Liver (tissue), 3 donors: ENCODE data around the gene CATSPER3.

Experiments used
- EGR1 ChIP-seq, 2 donors: IDR thresholded peaks; 2 replicates each; pipeline ENCODE4 v1.6.1; 2016 to 2018; ENCODE audit warnings: antibody characterized with exemption in 2 of 2, low read depth in 2 of 2
- SP1 ChIP-seq: IDR thresholded peaks from 2 replicates; pipeline ENCODE4 v1.6.1; 2018; ENCODE audit warnings: antibody characterized with exemption, mild to moderate bottlenecking
- TF ChIP-seq, protein P1 (sequence below): IDR thresholded peaks from 2 replicates; pipeline ENCODE4 v1.6.1; 2016; ENCODE audit warnings: antibody characterized with exemption
- TF ChIP-seq, protein P2 (sequence below): IDR thresholded peaks from 2 replicates; pipeline ENCODE4 v1.6.1; 2016; ENCODE audit warnings: antibody characterized with exemption
- TF ChIP-seq, protein P3 (sequence below): fragments of 150-350 bp; IDR thresholded peaks from 2 replicates; pipeline ENCODE4 v1.5.1; 2017; ENCODE audit warnings: improper control_type of control experiment, low read depth, low read length; ENCODE audit not compliant: missing input control
- TF ChIP-seq, protein P4 (sequence below): IDR thresholded peaks from 2 replicates; pipeline ENCODE4 v1.6.1; 2016; ENCODE audit warnings: antibody characterized with exemption, mild to moderate bottlenecking
- TF ChIP-seq, protein P5 (sequence below): IDR thresholded peaks from 2 replicates; pipeline ENCODE4 v1.6.1; 2016; ENCODE audit warnings: antibody characterized with exemption
- donor health status: healthy.
- donor health status: healthy.

DNA sequence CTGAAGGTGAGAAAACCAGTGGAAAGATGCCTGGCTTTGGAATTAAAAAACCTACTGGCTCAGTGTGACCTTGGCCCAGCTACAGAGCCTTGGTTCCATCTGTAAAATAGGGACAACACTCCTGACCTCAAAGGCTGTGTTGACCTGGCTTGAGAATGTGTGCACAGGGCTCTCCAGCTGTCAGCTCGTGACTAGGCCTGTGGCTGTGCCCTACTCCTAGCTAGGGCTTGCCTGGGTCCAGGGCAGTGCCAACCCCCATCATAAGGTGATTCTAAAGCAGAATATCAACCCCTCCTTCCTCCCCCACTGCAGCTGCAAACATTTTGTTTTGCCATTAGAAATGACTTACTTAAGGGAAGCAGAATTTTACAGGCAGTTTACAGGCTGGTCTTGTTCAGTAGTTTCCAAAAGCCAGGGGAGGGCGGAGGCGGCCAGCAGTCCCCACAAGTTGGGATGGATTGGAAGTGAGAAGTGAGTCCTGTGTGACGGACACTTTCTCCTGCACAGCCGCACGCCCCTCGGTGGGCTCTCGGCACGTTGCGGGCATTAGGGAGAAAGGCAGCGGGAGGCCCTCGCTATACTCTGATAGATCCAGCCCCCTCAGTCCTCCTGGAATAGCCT, 59.0 kb downstream of the CATSPER3 start:
- TF ChIP-seq, protein P1, sequence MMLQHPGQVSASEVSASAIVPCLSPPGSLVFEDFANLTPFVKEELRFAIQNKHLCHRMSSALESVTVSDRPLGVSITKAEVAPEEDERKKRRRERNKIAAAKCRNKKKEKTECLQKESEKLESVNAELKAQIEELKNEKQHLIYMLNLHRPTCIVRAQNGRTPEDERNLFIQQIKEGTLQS: no peak
- TF ChIP-seq, protein P2, sequence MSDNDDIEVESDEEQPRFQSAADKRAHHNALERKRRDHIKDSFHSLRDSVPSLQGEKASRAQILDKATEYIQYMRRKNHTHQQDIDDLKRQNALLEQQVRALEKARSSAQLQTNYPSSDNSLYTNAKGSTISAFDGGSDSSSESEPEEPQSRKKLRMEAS: no peak
- TF ChIP-seq, protein P3, sequence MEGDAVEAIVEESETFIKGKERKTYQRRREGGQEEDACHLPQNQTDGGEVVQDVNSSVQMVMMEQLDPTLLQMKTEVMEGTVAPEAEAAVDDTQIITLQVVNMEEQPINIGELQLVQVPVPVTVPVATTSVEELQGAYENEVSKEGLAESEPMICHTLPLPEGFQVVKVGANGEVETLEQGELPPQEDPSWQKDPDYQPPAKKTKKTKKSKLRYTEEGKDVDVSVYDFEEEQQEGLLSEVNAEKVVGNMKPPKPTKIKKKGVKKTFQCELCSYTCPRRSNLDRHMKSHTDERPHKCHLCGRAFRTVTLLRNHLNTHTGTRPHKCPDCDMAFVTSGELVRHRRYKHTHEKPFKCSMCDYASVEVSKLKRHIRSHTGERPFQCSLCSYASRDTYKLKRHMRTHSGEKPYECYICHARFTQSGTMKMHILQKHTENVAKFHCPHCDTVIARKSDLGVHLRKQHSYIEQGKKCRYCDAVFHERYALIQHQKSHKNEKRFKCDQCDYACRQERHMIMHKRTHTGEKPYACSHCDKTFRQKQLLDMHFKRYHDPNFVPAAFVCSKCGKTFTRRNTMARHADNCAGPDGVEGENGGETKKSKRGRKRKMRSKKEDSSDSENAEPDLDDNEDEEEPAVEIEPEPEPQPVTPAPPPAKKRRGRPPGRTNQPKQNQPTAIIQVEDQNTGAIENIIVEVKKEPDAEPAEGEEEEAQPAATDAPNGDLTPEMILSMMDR: no peak
- TF ChIP-seq, protein P4, sequence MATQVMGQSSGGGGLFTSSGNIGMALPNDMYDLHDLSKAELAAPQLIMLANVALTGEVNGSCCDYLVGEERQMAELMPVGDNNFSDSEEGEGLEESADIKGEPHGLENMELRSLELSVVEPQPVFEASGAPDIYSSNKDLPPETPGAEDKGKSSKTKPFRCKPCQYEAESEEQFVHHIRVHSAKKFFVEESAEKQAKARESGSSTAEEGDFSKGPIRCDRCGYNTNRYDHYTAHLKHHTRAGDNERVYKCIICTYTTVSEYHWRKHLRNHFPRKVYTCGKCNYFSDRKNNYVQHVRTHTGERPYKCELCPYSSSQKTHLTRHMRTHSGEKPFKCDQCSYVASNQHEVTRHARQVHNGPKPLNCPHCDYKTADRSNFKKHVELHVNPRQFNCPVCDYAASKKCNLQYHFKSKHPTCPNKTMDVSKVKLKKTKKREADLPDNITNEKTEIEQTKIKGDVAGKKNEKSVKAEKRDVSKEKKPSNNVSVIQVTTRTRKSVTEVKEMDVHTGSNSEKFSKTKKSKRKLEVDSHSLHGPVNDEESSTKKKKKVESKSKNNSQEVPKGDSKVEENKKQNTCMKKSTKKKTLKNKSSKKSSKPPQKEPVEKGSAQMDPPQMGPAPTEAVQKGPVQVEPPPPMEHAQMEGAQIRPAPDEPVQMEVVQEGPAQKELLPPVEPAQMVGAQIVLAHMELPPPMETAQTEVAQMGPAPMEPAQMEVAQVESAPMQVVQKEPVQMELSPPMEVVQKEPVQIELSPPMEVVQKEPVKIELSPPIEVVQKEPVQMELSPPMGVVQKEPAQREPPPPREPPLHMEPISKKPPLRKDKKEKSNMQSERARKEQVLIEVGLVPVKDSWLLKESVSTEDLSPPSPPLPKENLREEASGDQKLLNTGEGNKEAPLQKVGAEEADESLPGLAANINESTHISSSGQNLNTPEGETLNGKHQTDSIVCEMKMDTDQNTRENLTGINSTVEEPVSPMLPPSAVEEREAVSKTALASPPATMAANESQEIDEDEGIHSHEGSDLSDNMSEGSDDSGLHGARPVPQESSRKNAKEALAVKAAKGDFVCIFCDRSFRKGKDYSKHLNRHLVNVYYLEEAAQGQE: no peak
- TF ChIP-seq SP1 (no peak), EGR1 (IDR thresholded peaks at IDR 0.05; ENCODE audit: low read depth in 2 of 2) (no peak)
- TF ChIP-seq, protein P5, sequence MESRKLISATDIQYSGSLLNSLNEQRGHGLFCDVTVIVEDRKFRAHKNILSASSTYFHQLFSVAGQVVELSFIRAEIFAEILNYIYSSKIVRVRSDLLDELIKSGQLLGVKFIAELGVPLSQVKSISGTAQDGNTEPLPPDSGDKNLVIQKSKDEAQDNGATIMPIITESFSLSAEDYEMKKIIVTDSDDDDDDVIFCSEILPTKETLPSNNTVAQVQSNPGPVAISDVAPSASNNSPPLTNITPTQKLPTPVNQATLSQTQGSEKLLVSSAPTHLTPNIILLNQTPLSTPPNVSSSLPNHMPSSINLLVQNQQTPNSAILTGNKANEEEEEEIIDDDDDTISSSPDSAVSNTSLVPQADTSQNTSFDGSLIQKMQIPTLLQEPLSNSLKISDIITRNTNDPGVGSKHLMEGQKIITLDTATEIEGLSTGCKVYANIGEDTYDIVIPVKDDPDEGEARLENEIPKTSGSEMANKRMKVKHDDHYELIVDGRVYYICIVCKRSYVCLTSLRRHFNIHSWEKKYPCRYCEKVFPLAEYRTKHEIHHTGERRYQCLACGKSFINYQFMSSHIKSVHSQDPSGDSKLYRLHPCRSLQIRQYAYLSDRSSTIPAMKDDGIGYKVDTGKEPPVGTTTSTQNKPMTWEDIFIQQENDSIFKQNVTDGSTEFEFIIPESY: no peak
